Esophagus muscularis mucosa (tissue), 4 donors: ENCODE measurements around the gene ARMS2. TPM values are rescaled to one million over a fixed set of nuclear protein-coding genes. Genes with fewer than 3 reads are reported as not detected.

ENCODE experiments used
- DNase-seq: peaks from one replicate; pipeline ENCODE4 v3.0.0-alpha.2; 2017; ENCODE audit errors: extremely low spot score
- H3K27ac ChIP-seq, 4 donors: fragments of 200-600 bp; sonication (generic); replicated peaks in 1 of 4; 1 replicate in 3 of 4; 2 replicates in 1 of 4; pipeline ENCODE4 v1.5.1; 2016 to 2019; ENCODE audit warnings: mild to moderate bottlenecking in 1 of 4
- H3K27me3 ChIP-seq, 4 donors: fragments of 200-600 bp; sonication (generic); one replicate each; pipeline versions ENCODE4 v1.5.1 to v1.6.0; 2016 to 2019
- H3K36me3 ChIP-seq, 4 donors: fragments of 200-600 bp; sonication (generic); one replicate each; pipeline ENCODE4 v1.5.1; 2016 to 2019
- H3K4me1 ChIP-seq, 4 donors: fragments of 200-600 bp; sonication (generic); one replicate each; pipeline ENCODE4 v1.5.1; 2016 to 2019
- H3K4me3 ChIP-seq, 4 donors: fragments of 200-600 bp; sonication (generic); 1 replicate in 2 of 4; 2 replicates in 2 of 4; pipeline ENCODE4 v1.5.1; 2016 to 2019; ENCODE audit warnings: mild to moderate bottlenecking in 4 of 4, moderate library complexity in 1 of 4
- H3K9me3 ChIP-seq, 4 donors: fragments of 200-600 bp; sonication (generic); 1 replicate in 3 of 4; 2 replicates in 1 of 4; pipeline ENCODE4 v1.5.1; 2016 to 2019
- CTCF ChIP-seq, 3 experiments: fragments of 200-600 bp in 2 of 3; fragments of 450-650 bp in 1 of 3; sonication (generic) in 2 of 3; IDR thresholded peaks; one replicate each; pipeline ENCODE4 v1.5.1; 2017 to 2019; ENCODE audit warnings: antibody characterized with exemption in 3 of 3, mild to moderate bottlenecking in 2 of 3, moderate library complexity in 1 of 3
- EP300 ChIP-seq: sonication (generic); formaldehyde crosslinking; IDR thresholded peaks from one replicate; pipeline ENCODE4 v1.6.1; 2017; ENCODE audit warnings: antibody characterized with exemption
- POLR2A ChIP-seq: fragments of 450-650 bp; IDR thresholded peaks from one replicate; pipeline ENCODE4 v1.6.1; 2017; ENCODE audit warnings: antibody characterized with exemption, moderate library complexity, mild to moderate bottlenecking, low read depth
- POLR2AphosphoS5 ChIP-seq, 2 donors: sonication (generic); formaldehyde crosslinking; IDR thresholded peaks; one replicate each; pipeline ENCODE4 v1.6.1; 2017; ENCODE audit warnings: antibody characterized with exemption in 2 of 2
- WGBS: methylation state at CpG from one replicate; pipeline ENCODE4 v1.1.5; 2018; 5-methylcytosine and 5-hydroxymethylcytosine counted together
- intact Hi-C: fragments of 100-400 bp; cut with DNase I; formaldehyde crosslinking; loops from one replicate; pipeline ENCODE4 v1.15.1; 2023
- total RNA-seq, 4 donors: library from RNA; depleted of rRNA; stranded (reverse); fragments of >200 nt; gene quantifications; one replicate each; pipeline versions ENCODE4 v1.1.0 to v1.2.1, GENCODE V29; 2016

Gene ARMS2
- total RNA-seq, 4 donors from 2014 or later: 1.2 TPM; not detected in 3

GRCh38 chr10:122486406-122487080 is 32.1 kb downstream of the ARMS2 start:
- WGBS: 80% methylated on average over 9 of the region's 9 CpGs
- H3K4me3 ChIP-seq: no peak overlapping the region
- peaks cover 0 to 21% (median 8%) of the 10 kb centered on the region in 4 donors for H3K36me3 ChIP-seq
- peaks cover 35 to 60% (median 53%) of the 10 kb centered on the region in 4 donors for H3K4me1 ChIP-seq
- no peaks in the 10 kb centered on the region for H3K27me3 ChIP-seq
- H3K9me3 ChIP-seq: no peaks in the 10 kb centered on the region
- intact Hi-C loops: no loop called here
- peak overlapping the region in 3 of 4 donors; percentile 34 to 74 (median 48) for H3K27ac ChIP-seq
- DNase-seq: no peak
- TF ChIP-seq EP300 (no peak), CTCF (IDR thresholded peaks at IDR 0.05) (no peak), POLR2A (no peak), POLR2AphosphoS5 (IDR thresholded peaks at IDR 0.05) (no peak)

- peak overlapping the region in 3 of 4 donors; percentile 38 to 74 (median 48) for H3K27ac ChIP-seq
- intact Hi-C loops: no loop called here
- H3K9me3 ChIP-seq: no peaks in the 10 kb centered on the region
- no peak for DNase-seq
- peaks cover 0 to 26% (median 10%) of the 10 kb centered on the region in 4 donors for H3K36me3 ChIP-seq
- TF ChIP-seq EP300 (peak; percentile 94), POLR2AphosphoS5 (IDR thresholded peaks at IDR 0.05) (peak; percentile 81 to 83), CTCF (IDR thresholded peaks at IDR 0.05) (no peak), POLR2A (no peak)
- 62% methylated on average over 14 of the region's 16 CpGs for WGBS
- H3K27me3 ChIP-seq: no peaks in the 10 kb centered on the region
- H3K4me3 ChIP-seq: no peak overlapping the region
- H3K4me1 ChIP-seq: peaks cover 35 to 67% (median 61%) of the 10 kb centered on the region in 4 donors
Observed at GRCh38 chr10:122487174-122487765, 32.8 kb downstream of the ARMS2 start.

GRCh38 chr10:122490268-122490667 is 35.8 kb downstream of the ARMS2 start:
- H3K4me3 ChIP-seq: no peak overlapping the region
- H3K9me3 ChIP-seq: no peaks in the 10 kb centered on the region
- no peaks in the 10 kb centered on the region for H3K27me3 ChIP-seq
- H3K4me1 ChIP-seq: peaks cover 44 to 80% (median 78%) of the 10 kb centered on the region in 4 donors
- 80% methylated on average over 4 of the region's 4 CpGs for WGBS
- peaks cover 0 to 44% (median 14%) of the 10 kb centered on the region in 4 donors for H3K36me3 ChIP-seq
- intact Hi-C loops: no loop called here
- no peak overlapping the region for H3K27ac ChIP-seq
- TF ChIP-seq POLR2A: no peak
- TF ChIP-seq CTCF (IDR thresholded peaks at IDR 0.05): no peak
- no peak for TF ChIP-seq POLR2AphosphoS5 (IDR thresholded peaks at IDR 0.05)
- TF ChIP-seq EP300: no peak
- DNase-seq: no peak

- intact Hi-C loops: no loop called here
- peaks cover 43 to 80% (median 78%) of the 10 kb centered on the region in 4 donors for H3K4me1 ChIP-seq
- H3K36me3 ChIP-seq: peaks cover 0 to 44% (median 14%) of the 10 kb centered on the region in 4 donors
- TF ChIP-seq EP300 (peak; percentile 30), POLR2A (no peak)
- no peaks in the 10 kb centered on the region for H3K9me3 ChIP-seq
- H3K4me3 ChIP-seq: no peak overlapping the region
- DNase-seq: no peak
- 80% methylated on average over 24 of the region's 26 CpGs for WGBS
- peak overlapping the region in 2 of 4 donors; percentile 71 to 77 for H3K27ac ChIP-seq
- H3K27me3 ChIP-seq: no peaks in the 10 kb centered on the region
Observed at GRCh38 chr10:122490786-122491680, 36.6 kb downstream of the ARMS2 start.

GRCh38 chr10:122492006-122492405 is 37.6 kb downstream of the ARMS2 start:
- H3K4me3 ChIP-seq: no peak overlapping the region

More at GRCh38 chr10:122492006-122492405, 37.6 kb downstream of the ARMS2 start:
- Histone ChIP-seq H3K27me3 (no peaks in the 10 kb centered on the region), H3K9me3 (no peaks in the 10 kb centered on the region), H3K36me3 (peaks cover 0 to 44% (median 14%) of the 10 kb centered on the region in 4 donors), H3K27ac (peak overlapping the region in 3 of 4 donors; percentile 58 to 77 (median 71)), H3K4me1 (peaks cover 33 to 76% (median 75%) of the 10 kb centered on the region in 4 donors)
- TF ChIP-seq POLR2AphosphoS5 (IDR thresholded peaks at IDR 0.05): no peak
- TF ChIP-seq CTCF (IDR thresholded peaks at IDR 0.05): no peak
- no peak for TF ChIP-seq EP300
- TF ChIP-seq POLR2A: no peak
- DNase-seq: no peak
- intact Hi-C loops: no loop called here
- WGBS: 82% methylated on average over 9 of the region's 9 CpGs
